AG09319 (cell line): ENCODE measurements around the gene MEG3.

Source experiments
- DNase-seq: peaks from one replicate; pipeline ENCODE4 v3.0.0-alpha.2; 2010; ENCODE audit warnings: low read depth; ENCODE audit errors: extremely low read depth
- CTCF ChIP-seq: IDR thresholded peaks from 2 replicates; pipeline ENCODE4 v1.5.1; 2011; ENCODE audit warnings: low read depth, mild to moderate bottlenecking, inconsistent platforms, low read length, moderate library complexity

MEG3 gene

GRCh38 chr14:100892496-100893227 lies 66.7 kb downstream of the MEG3 start:
- TF ChIP-seq CTCF, result no peak
- DNase-seq, result no peak

GRCh38 chr14:100893228-100893601 lies 67.3 kb downstream of the MEG3 start:
- no peak for TF ChIP-seq CTCF
- DNase-seq, result no peak

DNA sequence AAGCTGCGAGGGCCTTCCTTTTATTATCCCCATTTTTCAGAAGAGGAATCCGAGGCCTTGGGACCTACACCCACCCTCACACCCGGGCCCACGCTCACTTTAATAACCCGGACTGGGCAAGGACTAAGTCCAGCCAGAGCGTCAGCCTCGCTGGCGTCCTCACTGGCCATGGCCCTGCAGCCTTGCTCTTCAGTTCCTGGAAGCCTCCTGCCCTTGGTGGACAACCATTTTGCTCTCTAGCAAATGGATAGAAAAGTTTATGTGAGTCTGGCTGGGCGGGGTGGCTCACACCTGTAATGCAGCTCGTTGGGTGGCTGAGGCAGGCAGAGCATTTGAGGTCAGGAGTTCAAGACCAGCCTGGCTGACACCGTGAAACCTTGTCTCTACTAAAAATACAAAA lies 67.8 kb downstream of the MEG3 start:
- TF ChIP-seq CTCF, result no peak
- DNase-seq, result no peak

GRCh38 chr14:100894416-100894815 lies 68.5 kb downstream of the MEG3 start:
- TF ChIP-seq CTCF, result no peak
- DNase-seq, result no peak

GRCh38 chr14:100895411-100895810 lies 69.5 kb downstream of the MEG3 start:
- no peak for TF ChIP-seq CTCF
- DNase-seq, result no peak

DNA sequence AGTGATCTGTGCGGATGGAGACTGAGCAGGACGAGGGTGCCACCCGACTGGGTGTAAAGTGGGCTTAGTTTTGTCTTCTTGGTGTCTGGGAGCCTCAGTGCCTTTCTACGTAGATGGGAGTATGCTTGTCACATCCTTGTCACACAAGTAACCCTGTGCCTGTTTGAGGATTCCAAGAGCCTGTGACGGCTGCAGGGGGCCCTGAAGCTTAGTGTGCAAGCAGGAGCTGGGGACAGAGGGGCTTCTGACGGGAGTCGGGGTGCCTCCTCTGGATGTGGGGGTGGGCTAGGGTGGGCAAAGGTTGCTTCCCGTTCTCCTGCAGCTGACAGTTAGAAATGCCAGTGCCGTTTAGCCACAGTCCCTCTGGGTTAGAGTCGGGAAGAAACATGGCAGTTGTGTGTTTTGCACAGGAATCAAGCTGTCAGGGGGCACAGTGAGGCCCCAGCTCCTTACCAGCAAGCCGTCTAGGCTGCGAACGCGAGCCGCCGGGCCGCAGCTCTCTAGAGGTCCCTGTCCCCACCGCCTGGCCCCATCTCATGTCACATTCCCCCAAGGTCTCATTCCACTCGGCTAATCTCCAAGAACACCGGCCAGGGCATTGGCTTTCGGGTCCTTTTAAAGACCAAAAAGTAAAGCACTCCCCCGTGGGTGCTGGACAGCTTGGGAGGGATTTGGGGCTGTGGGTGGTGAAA lies 70.6 kb downstream of the MEG3 start:
- TF ChIP-seq CTCF, result no peak
- DNase-seq, result no peak

DNA sequence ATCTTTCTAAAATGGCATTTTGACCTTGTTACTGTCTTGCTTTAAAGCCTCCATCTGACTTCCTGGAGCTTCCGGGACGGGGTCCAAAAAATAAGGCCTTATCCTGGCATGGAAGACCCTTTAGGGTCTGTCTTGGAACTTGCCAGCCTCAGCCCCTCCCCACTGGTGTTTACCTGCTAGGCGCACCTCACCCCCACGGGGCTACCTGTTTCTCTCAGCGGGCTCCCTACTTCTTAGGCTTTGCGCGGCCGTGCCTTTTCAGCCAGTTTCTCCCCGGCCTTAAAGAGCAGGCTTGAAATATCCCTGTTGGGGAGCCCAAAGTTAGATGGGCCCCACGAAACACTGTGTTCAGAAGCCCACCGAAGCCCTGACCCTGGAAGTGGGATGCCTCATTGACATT lies 72.5 kb downstream of the MEG3 start:
- no peak for DNase-seq
- no peak for TF ChIP-seq CTCF
